A549 (cell line): ENCODE measurements around the gene SEMA5B. TPM values are rescaled to one million over a fixed set of nuclear protein-coding genes. Genes with fewer than 3 reads are reported as not detected.

Experiments
- ATAC-seq, 2 experiments: fragments of 200-7000 bp in 1 of 2; fragments of >200 bp in 1 of 2; cut with Nextera tagmentation in 1 of 2; cut with Tn5 transposase in 1 of 2; 3 replicates each; pipeline versions ENCODE4 v1.8.0 to v1.9.1; 2018 to 2020; ENCODE audit warnings: mild to moderate bottlenecking in 1 of 2, moderate library complexity in 1 of 2
- CTCF ChIA-PET: fragments of 300-600 bp; sonication (Branson Sonifier 250); formaldehyde crosslinking; extraction: SDS; loops from one replicate; lab custom pipeline; 2021; ENCODE audit warnings: antibody characterized with exemption, inconsistent platforms; lab: Yijun Ruan, JAX
- POLR2A ChIA-PET: fragments of 350-600 bp; formaldehyde crosslinking; extraction: SDS; loops from one replicate; lab custom pipeline; 2021; ENCODE audit warnings: antibody characterized with exemption, inconsistent platforms; lab: Yijun Ruan, JAX
- DNase-seq, 2 experiments: peaks; one replicate each; pipeline versions ENCODE4 v3.0.0 to v3.0.0-alpha.2; 2011 to 2016; ENCODE audit warnings: low read depth in 1 of 2, low spot score in 1 of 2
- FAIRE-seq: peaks from 2 replicates; lab custom pipeline; 2011; peaks lifted over from hg19 to GRCh38; lab: Jason Lieb, UNC
- H3K27ac ChIP-seq, 2 experiments: fragments of >200 bp; sonication (Bioruptor Twin); formaldehyde crosslinking; 3 replicates each; pipeline ENCODE4 v1.5.1; 2016 to 2017
- H3K4me1 ChIP-seq: fragments of >200 bp; sonication (Bioruptor Twin); formaldehyde crosslinking; 3 replicates; pipeline ENCODE4 v1.6.1; 2016
- H3K4me2 ChIP-seq: fragments of >200 bp; sonication (Bioruptor Twin); formaldehyde crosslinking; 3 replicates; pipeline ENCODE4 v1.6.1; 2016
- H3K4me3 ChIP-seq: fragments of >200 bp; sonication (Bioruptor Twin); formaldehyde crosslinking; 3 replicates; pipeline ENCODE4 v1.5.1; 2016
- H3K9me3 ChIP-seq: fragments of >200 bp; sonication (Bioruptor Twin); formaldehyde crosslinking; 3 replicates; pipeline ENCODE4 v1.6.1; 2016
- BHLHE40 ChIP-seq: IDR thresholded peaks from 2 replicates; pipeline ENCODE4 v1.6.1; 2012; ENCODE audit warnings: low read depth, low read length, inconsistent platforms
- CBX2 ChIP-seq: fragments of 200-600 bp; sonication (generic); IDR thresholded peaks from 2 replicates; pipeline ENCODE4 v1.6.1; 2016; ENCODE audit warnings: low read depth, mild to moderate bottlenecking, borderline replicate concordance
- CBX8 ChIP-seq: fragments of 200-600 bp; sonication (generic); IDR thresholded peaks from 2 replicates; pipeline ENCODE4 v1.6.1; 2016
- CEBPB ChIP-seq, 2 experiments: fragments of >200 bp in 1 of 2; sonication (Bioruptor Twin) in 1 of 2; formaldehyde crosslinking in 1 of 2; IDR thresholded peaks; 2 replicates each; pipeline ENCODE4 v1.6.1; 2012 to 2016
- CHD2 ChIP-seq: fragments of 150-350 bp; IDR thresholded peaks from 2 replicates; pipeline ENCODE4 v1.6.1; 2014; ENCODE audit warnings: low read length; ENCODE audit not compliant: partially characterized antibody
- EHF ChIP-seq: fragments of 250-450 bp; sonication (Bioruptor Pico); IDR thresholded peaks from 2 replicates; pipeline ENCODE4 v1.5.0; 2020; ENCODE audit warnings: mild to moderate bottlenecking
- EP300 ChIP-seq, 2 experiments: fragments of >200 bp; sonication (Bioruptor Twin); formaldehyde crosslinking; IDR thresholded peaks; 2 replicates in 1 of 2; 3 replicates in 1 of 2; pipeline ENCODE4 v1.6.1; 2016 to 2017
- FOXS1 ChIP-seq: fragments of 250-450 bp; sonication (Bioruptor Pico); IDR thresholded peaks from 2 replicates; pipeline ENCODE4 v1.5.0; 2020; ENCODE audit warnings: mild to moderate bottlenecking, moderate library complexity
- HDAC2 ChIP-seq: fragments of 200-600 bp; sonication (generic); IDR thresholded peaks from 2 replicates; pipeline ENCODE4 v1.6.1; 2016
- HEYL ChIP-seq: fragments of 250-450 bp; sonication (Bioruptor Pico); IDR thresholded peaks from 2 replicates; pipeline ENCODE4 v1.8.0; 2021; ENCODE audit warnings: mild to moderate bottlenecking, moderate library complexity
- HOXA7 ChIP-seq: fragments of 250-450 bp; sonication (Bioruptor Pico); IDR thresholded peaks from 2 replicates; pipeline ENCODE4 v1.5.0; 2020; ENCODE audit warnings: mild to moderate bottlenecking, moderate library complexity
- HOXB13 ChIP-seq: fragments of 250-450 bp; sonication (Bioruptor Pico); IDR thresholded peaks from 2 replicates; pipeline ENCODE4 v1.5.0; 2020; ENCODE audit warnings: low read depth, mild to moderate bottlenecking, moderate library complexity
- KDM1A ChIP-seq: fragments of 200-600 bp; sonication (generic); IDR thresholded peaks from 2 replicates; pipeline ENCODE4 v1.6.1; 2016; ENCODE audit warnings: low read depth, mild to moderate bottlenecking
- KDM5A ChIP-seq: fragments of 200-600 bp; sonication (generic); IDR thresholded peaks from 2 replicates; pipeline ENCODE4 v1.6.1; 2016; ENCODE audit warnings: antibody characterized with exemption, mild to moderate bottlenecking
- MAZ ChIP-seq: fragments of 150-350 bp; IDR thresholded peaks from 2 replicates; pipeline ENCODE4 v1.6.1; 2014; ENCODE audit warnings: antibody characterized with exemption, low read depth, low read length, borderline replicate concordance
- MYC ChIP-seq: IDR thresholded peaks from 2 replicates; pipeline ENCODE4 v1.6.1; 2012; ENCODE audit warnings: mild to moderate bottlenecking, inconsistent platforms, low read length, improper control_type of control experiment, borderline replicate concordance
- NPAS2 ChIP-seq: fragments of 250-450 bp; sonication (Bioruptor Pico); IDR thresholded peaks from 2 replicates; pipeline ENCODE4 v1.8.0; 2022; ENCODE audit warnings: mild to moderate bottlenecking, moderate library complexity, borderline replicate concordance
- NR3C1 ChIP-seq: fragments of >200 bp; sonication (Bioruptor Twin); formaldehyde crosslinking; IDR thresholded peaks from 3 replicates; pipeline ENCODE4 v1.6.1; 2017
- RARB ChIP-seq: fragments of 250-450 bp; sonication (Bioruptor Pico); IDR thresholded peaks from 2 replicates; pipeline ENCODE4 v1.8.0; 2021; ENCODE audit warnings: mild to moderate bottlenecking, moderate library complexity
- RCOR1 ChIP-seq: fragments of 150-350 bp; IDR thresholded peaks from 2 replicates; pipeline ENCODE4 v1.6.1; 2014; ENCODE audit warnings: antibody characterized with exemption, low read length, low read depth
- RFX5 ChIP-seq: fragments of 450-650 bp; IDR thresholded peaks from 2 replicates; pipeline ENCODE4 v1.7.1; 2014; ENCODE audit warnings: antibody characterized with exemption, mild to moderate bottlenecking, moderate library complexity
- SREBF2 ChIP-seq: fragments of 450-650 bp; IDR thresholded peaks from 2 replicates; pipeline ENCODE4 v1.6.1; 2014; ENCODE audit warnings: mild to moderate bottlenecking, moderate library complexity
- ZFP36 ChIP-seq: fragments of 450-650 bp; IDR thresholded peaks from 2 replicates; pipeline ENCODE4 v1.6.1; 2014; ENCODE audit warnings: borderline replicate concordance; ENCODE audit not compliant: partially characterized antibody
- ZNF302 ChIP-seq: fragments of 250-450 bp; sonication (Bioruptor Pico); IDR thresholded peaks from 2 replicates; pipeline ENCODE4 v1.9.0; 2021; ENCODE audit warnings: inconsistent platforms, mild to moderate bottlenecking, moderate library complexity
- ZSCAN20 ChIP-seq: fragments of 250-450 bp; sonication (Bioruptor Pico); IDR thresholded peaks from 2 replicates; pipeline ENCODE4 v1.8.0; 2022; ENCODE audit warnings: mild to moderate bottlenecking, moderate library complexity
- WGBS: methylation state at CpG from one replicate; pipeline ENCODE4 v1.1.6; 2017; ENCODE audit errors: missing lambda C conversion rate; 5-methylcytosine and 5-hydroxymethylcytosine counted together
- polyA plus RNA-seq, 4 experiments: library from polyadenylated mRNA; depleted of rRNA in 3 of 4; stranded (reverse); fragments of >200 nt; fragmentation: RNase III in 1 of 4; extraction: RNeasy Plus Mini Kit Qiagen cat#74134 plus additional on column Dnase treatment in 1 of 4; gene quantifications; 2 replicates in 3 of 4; 3 replicates in 1 of 4; pipeline ENCODE4 v1.2.3, GENCODE V29; 2011 to 2017
- TF ChIP-seq, protein P1 (sequence below): fragments of >200 bp; sonication (Bioruptor Twin); formaldehyde crosslinking; IDR thresholded peaks from 2 replicates; pipeline ENCODE4 v1.6.1; 2016
- TF ChIP-seq, protein P2 (sequence below): fragments of 450-650 bp; IDR thresholded peaks from 2 replicates; pipeline ENCODE4 v1.6.1; 2014; ENCODE audit warnings: antibody characterized with exemption
- TF ChIP-seq, protein P3 (sequence below): IDR thresholded peaks from 2 replicates; pipeline ENCODE4 v1.6.1; 2012; ENCODE audit warnings: low read depth, borderline replicate concordance

SEMA5B gene
- polyA plus RNA-seq, 2 of the 4 experiments (the other 2 are of a cell fraction): 0.03 TPM; not detected in 1

DNA sequence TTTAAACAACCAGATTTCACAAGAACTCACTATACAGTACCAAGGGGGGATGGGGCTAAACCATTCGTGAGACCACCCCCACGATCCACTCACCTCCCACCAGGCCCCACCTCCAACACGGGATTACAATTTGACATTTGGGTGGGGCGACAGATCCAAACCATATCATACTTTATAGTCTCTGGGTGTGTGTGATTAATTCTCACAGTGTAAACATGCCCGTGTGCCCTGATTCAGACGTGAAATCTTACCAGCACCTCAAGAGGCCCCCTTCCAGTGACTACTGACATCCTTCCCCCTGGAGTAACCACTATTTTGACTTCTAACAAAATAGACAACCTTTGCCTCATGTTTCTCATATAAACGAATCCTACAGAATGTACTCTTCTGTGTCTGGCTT is 34.3 kb upstream of the SEMA5B start:
- Histone ChIP-seq H3K27ac (no peak overlapping the region), H3K4me2 (no peak overlapping the region), H3K4me3 (no peak overlapping the region), H3K9me3 (no peaks in the 10 kb centered on the region), H3K4me1 (peaks cover 4% of the 10 kb centered on the region; the same call in 2 of the 3 replicates)
- no peak for FAIRE-seq
- no peak for TF ChIP-seq KDM1A
- TF ChIP-seq NPAS2 (CRISPR knock-in tag): no peak
- TF ChIP-seq RCOR1: no peak
- TF ChIP-seq HDAC2: no peak
- no peak for TF ChIP-seq ZSCAN20
- TF ChIP-seq HOXB13 (CRISPR knock-in tag): no peak
- TF ChIP-seq, protein P1, sequence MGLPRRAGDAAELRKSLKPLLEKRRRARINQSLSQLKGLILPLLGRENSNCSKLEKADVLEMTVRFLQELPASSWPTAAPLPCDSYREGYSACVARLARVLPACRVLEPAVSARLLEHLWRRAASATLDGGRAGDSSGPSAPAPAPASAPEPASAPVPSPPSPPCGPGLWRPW: no peak
- TF ChIP-seq HOXA7 (CRISPR knock-in tag): no peak
- no peak for TF ChIP-seq CBX2
- TF ChIP-seq RFX5: no peak
- ATAC-seq: no peak
- ChIA-PET CTCF (interaction anchor here (0.6 to 1.7 kb wide), 2 partner anchors 33 to 567 kb away, joined by 3 read pairs; no protein-coding TSS in a partner anchor), POLR2A (no interaction called here)
- WGBS: 40% methylated on average over 7 of the region's 7 CpGs
- no peak for DNase-seq

DNA sequence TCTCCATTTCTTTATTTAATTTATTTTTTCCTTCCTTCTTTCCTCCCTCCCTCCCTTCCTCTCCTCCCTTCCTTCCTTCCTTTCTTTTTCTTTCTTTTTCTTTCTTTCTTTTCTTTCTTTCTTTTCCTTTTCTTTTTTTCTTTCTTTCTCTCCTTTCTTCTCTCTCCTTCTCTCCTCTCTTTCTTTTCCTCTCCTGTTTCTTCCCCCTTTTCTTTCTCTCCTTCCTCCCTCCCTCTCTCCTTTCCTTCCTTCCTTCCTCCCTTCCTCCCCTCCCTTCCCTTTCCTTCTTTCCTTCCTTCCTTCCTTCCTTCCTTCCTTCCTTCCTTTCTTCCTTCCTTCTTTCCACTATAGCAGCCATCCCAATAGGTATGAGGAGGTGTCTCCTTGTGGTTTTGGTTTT is 32.5 kb upstream of the SEMA5B start:
- H3K9me3 ChIP-seq: no peaks in the 10 kb centered on the region
- H3K27ac ChIP-seq: no peak overlapping the region
- H3K4me2 ChIP-seq: no peak overlapping the region
- ATAC-seq (no peak), FAIRE-seq (no peak), DNase-seq (no peak)
- no peaks in the 10 kb centered on the region for H3K4me1 ChIP-seq
- POLR2A ChIA-PET: no interaction called here
- TF ChIP-seq FOXS1: no peak
- TF ChIP-seq CHD2: no peak
- TF ChIP-seq ZFP36: no peak
- TF ChIP-seq, protein P2, sequence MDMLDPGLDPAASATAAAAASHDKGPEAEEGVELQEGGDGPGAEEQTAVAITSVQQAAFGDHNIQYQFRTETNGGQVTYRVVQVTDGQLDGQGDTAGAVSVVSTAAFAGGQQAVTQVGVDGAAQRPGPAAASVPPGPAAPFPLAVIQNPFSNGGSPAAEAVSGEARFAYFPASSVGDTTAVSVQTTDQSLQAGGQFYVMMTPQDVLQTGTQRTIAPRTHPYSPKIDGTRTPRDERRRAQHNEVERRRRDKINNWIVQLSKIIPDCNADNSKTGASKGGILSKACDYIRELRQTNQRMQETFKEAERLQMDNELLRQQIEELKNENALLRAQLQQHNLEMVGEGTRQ: no peak
- CTCF ChIA-PET: interaction anchor here (1.4 to 1.7 kb wide), 2 partner anchors 9 to 32 kb away, joined by 3 to 4 read pairs; no protein-coding TSS in a partner anchor
- no peak overlapping the region for H3K4me3 ChIP-seq

DNA sequence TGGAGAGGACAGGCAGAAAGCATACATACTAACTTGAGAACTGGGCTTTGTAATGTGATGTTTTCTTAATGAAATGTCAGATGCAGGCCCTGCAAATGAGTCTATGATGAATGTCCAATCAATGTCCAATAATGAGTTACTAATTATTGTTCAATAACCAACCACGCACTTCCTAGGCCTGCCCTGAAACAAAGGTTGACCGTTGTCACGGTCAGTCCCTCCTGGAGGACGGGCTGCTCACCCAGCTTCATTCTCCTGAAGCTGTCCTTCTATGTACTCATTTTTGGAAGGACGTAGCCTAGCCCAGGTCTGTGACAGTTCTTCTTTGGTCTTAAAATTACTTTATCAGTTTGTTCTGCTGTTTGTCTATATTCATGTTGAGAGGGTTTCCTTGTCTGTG is 30.9 kb upstream of the SEMA5B start:
- Histone ChIP-seq H3K4me2 (no peak overlapping the region), H3K4me1 (no peaks in the 10 kb centered on the region), H3K9me3 (no peaks in the 10 kb centered on the region), H3K27ac (no peak overlapping the region), H3K4me3 (no peak overlapping the region)
- POLR2A ChIA-PET: no interaction called here
- no peak for FAIRE-seq
- TF ChIP-seq MAZ: no peak
- no peak for TF ChIP-seq HOXA7 (CRISPR knock-in tag)
- no peak for TF ChIP-seq CBX8
- TF ChIP-seq EP300 (IDR thresholded peaks at IDR 0.05): no peak
- no peak for TF ChIP-seq KDM5A
- TF ChIP-seq BHLHE40: no peak
- TF ChIP-seq ZNF302 (CRISPR knock-in tag): no peak
- TF ChIP-seq NPAS2 (CRISPR knock-in tag): no peak
- TF ChIP-seq ZSCAN20: no peak
- no peak for TF ChIP-seq MYC
- no peak for TF ChIP-seq CEBPB (IDR thresholded peaks at IDR 0.05)
- TF ChIP-seq EHF (CRISPR knock-in tag): no peak
- TF ChIP-seq, protein P3, sequence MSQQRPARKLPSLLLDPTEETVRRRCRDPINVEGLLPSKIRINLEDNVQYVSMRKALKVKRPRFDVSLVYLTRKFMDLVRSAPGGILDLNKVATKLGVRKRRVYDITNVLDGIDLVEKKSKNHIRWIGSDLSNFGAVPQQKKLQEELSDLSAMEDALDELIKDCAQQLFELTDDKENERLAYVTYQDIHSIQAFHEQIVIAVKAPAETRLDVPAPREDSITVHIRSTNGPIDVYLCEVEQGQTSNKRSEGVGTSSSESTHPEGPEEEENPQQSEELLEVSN: no peak
- no peak for TF ChIP-seq CBX2
- TF ChIP-seq SREBF2: no peak
- TF ChIP-seq NR3C1: no peak
- TF ChIP-seq HEYL: no peak
- no peak for TF ChIP-seq RARB
- DNase-seq: no peak
- no peak for ATAC-seq
- WGBS: 88% methylated on average over 5 of the region's 5 CpGs
- CTCF ChIA-PET: interaction anchor here (1.1 to 1.4 kb wide), 3 partner anchors 8 to 106 kb away, joined by 3 to 5 read pairs (median 4); no protein-coding TSS in a partner anchor
